Measurements from ENCODE around the gene CDC42EP4. TPM values are rescaled to one million over a fixed set of nuclear protein-coding genes. Genes with fewer than 3 reads are reported as not detected.

The CDC42EP4 gene
- total and polyA plus RNA-seq, 8 donors: 23.2 to 93.3 (median 44.8) TPM

DNA sequence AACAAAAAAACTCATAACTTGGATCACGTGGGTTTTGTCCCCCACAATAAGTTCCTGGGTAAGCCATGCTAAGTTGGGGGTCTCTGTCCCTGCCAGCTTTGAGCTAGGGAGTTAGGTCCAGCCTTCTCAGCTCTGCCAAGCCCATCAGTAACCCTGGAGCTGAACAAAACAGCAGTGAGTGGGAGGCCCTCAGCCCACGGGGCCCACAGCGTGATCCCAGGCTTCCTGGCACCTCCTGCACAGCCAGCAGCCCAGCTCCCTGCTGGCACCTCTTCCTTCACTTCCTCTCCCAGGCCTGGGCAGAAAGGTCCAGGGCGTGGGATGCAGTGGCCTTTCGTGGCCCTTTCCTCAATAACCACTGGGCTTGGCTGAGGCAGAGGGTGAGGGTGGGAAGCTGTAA, 35.5 kb upstream of the CDC42EP4 start:
- WGBS, 5 donors: 46 to 49% (median 47%) methylated on average over 5 of the region's 5 CpGs; no CpG with 5 or more reads in 1 of the 5 donors
- no peak for DNase-seq

GRCh38 chr17:73346501-73347162, 34.8 kb upstream of the CDC42EP4 start:
- Histone ChIP-seq H3K27me3 (no peaks in the 10 kb centered on the region), H3K36me3 (no peaks in the 10 kb centered on the region), H3K4me3 (no peak overlapping the region), H3K4me1 (peaks cover 15 to 61% (median 31%) of the 10 kb centered on the region in 4 donors), H3K9me3 (no peaks in the 10 kb centered on the region), H3K27ac (peak overlapping the region in 3 of 5 donors; percentile 33 to 80 (median 44))
- DNase-seq: no peak
- WGBS, 5 donors: 70 to 83% (median 76%) methylated on average over 12 of the region's 12 CpGs
- intact Hi-C loops (cut with DNase I; ENCODE audit: low total_unique reads): no loop called here
- TF ChIP-seq CTCF (IDR thresholded peaks at IDR 0.05): no peak
- TF ChIP-seq POLR2AphosphoS5 (IDR thresholded peaks at IDR 0.05): no peak
- no peak for TF ChIP-seq EP300 (IDR thresholded peaks at IDR 0.05)
- no peak for TF ChIP-seq POLR2A (IDR thresholded peaks at IDR 0.05)

More for the DNA sequence above, 35.5 kb upstream of the CDC42EP4 start:
- no peak overlapping the region for H3K4me3 ChIP-seq
- peaks cover 8 to 54% (median 24%) of the 10 kb centered on the region in 4 donors for H3K4me1 ChIP-seq
- H3K27ac ChIP-seq: peak overlapping the region in 4 of 5 donors; percentile 8 to 80 (median 38)
- TF ChIP-seq EP300 (IDR thresholded peaks at IDR 0.05) (no peak), CTCF (IDR thresholded peaks at IDR 0.05) (no peak), POLR2A (IDR thresholded peaks at IDR 0.05) (no peak), POLR2AphosphoS5 (IDR thresholded peaks at IDR 0.05) (no peak)
- no peaks in the 10 kb centered on the region for H3K9me3 ChIP-seq
- intact Hi-C loops (cut with DNase I; ENCODE audit: low total_unique reads): no loop called here
- no peaks in the 10 kb centered on the region for H3K36me3 ChIP-seq
- H3K27me3 ChIP-seq: no peaks in the 10 kb centered on the region

DNA sequence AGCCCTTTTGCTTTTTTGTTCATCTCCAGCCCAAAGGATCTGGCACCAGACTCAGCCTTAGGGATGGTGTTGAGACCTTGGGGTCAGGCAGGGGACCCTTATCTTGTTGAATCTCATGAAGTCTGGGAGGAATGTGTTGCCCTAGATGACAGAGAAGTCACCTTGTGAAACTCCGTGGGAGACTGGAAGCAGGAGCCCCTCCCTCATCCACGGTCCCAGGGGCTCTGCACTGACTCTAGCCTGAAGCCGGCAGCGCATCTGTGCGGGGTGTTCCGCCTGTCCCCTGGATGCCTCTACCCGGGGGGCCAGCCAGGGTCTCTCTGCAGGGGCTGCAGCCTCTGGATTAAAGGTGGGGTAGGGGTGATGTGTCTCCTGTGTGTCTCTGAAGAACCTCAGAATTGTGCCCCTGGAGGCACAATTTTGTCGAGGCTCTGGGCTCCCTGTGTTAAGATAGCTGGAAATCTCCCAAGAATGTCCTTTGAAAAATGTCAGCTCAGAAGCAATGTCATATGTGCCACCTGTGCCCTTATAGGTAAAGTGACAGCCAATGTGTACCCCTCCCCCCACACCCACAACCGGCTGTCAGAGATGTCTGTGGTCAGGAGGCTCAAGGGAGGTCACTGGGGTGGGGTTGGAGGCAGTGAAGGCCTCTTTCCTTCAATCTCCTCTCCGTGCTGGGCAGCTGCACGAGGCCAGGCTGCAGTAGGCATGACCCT, 32.1 kb upstream of the CDC42EP4 start:
- Histone ChIP-seq H3K4me3 (no peak overlapping the region), H3K36me3 (no peaks in the 10 kb centered on the region), H3K9me3 (no peaks in the 10 kb centered on the region), H3K27me3 (no peaks in the 10 kb centered on the region), H3K4me1 (peaks cover 25 to 67% (median 42%) of the 10 kb centered on the region in 4 donors), H3K27ac (peak overlapping the region in 4 of 5 donors; percentile 68 to 87 (median 78))
- 31 to 65% (median 62%) methylated on average over 4 to 11 of the region's 11 CpGs for WGBS, 5 donors
- peak in 1 of 2 donors; percentile 51 for DNase-seq
- TF ChIP-seq POLR2AphosphoS5 (IDR thresholded peaks at IDR 0.05): no peak
- TF ChIP-seq POLR2A (IDR thresholded peaks at IDR 0.05): no peak
- no peak for TF ChIP-seq CTCF (IDR thresholded peaks at IDR 0.05)
- TF ChIP-seq EP300 (IDR thresholded peaks at IDR 0.05): no peak
- intact Hi-C loops (cut with DNase I; ENCODE audit: low total_unique reads): no loop called here

GRCh38 chr17:73343168-73343634, 31.4 kb upstream of the CDC42EP4 start:
- Histone ChIP-seq H3K4me3 (peak overlapping the region in 1 of 4 donors; percentile 11), H3K36me3 (no peaks in the 10 kb centered on the region), H3K9me3 (no peaks in the 10 kb centered on the region), H3K27ac (peak overlapping the region in 4 of 5 donors; percentile 68 to 87 (median 78)), H3K4me1 (peaks cover 25 to 65% (median 45%) of the 10 kb centered on the region in 4 donors), H3K27me3 (no peaks in the 10 kb centered on the region)
- DNase-seq: peak in 1 of 2 donors; percentile 95
- TF ChIP-seq POLR2AphosphoS5 (IDR thresholded peaks at IDR 0.05) (peak in 1 of 3 donors; percentile 24), EP300 (IDR thresholded peaks at IDR 0.05) (no peak)
- WGBS, 5 donors: 61 to 76% (median 69%) methylated on average over 16 to 17 of the region's 17 CpGs
- intact Hi-C loops (cut with DNase I; ENCODE audit: low total_unique reads): no loop called here

Data from stomach (tissue), 9 donors.